Cardiac muscle cell (in vitro differentiated cells and primary cell): ENCODE measurements around the gene ATP5PO. TPM values are rescaled to one million over a fixed set of nuclear protein-coding genes. Genes with fewer than 3 reads are reported as not detected.

Experiments used
- DNase-seq, 2 donors: peaks; one replicate each; pipeline versions ENCODE4 v3.0.0 to v3.0.0-alpha.2; 2010 to 2017; ENCODE audit warnings: low read depth in 1 of 2, low spot score in 1 of 2
- H3K27ac ChIP-seq: fragments of 200-600 bp; sonication (generic); 2 replicates; pipeline ENCODE4 v1.5.1; 2016
- H3K27me3 ChIP-seq: fragments of 200-600 bp; sonication (generic); 2 replicates; pipeline ENCODE4 v1.6.0; 2016; ENCODE audit warnings: control low read depth
- H3K36me3 ChIP-seq: fragments of 200-600 bp; sonication (generic); 2 replicates; pipeline ENCODE4 v1.5.1; 2016; ENCODE audit warnings: control low read depth
- H3K4me1 ChIP-seq: fragments of 200-600 bp; sonication (generic); 2 replicates; pipeline ENCODE4 v1.8.1; 2017; ENCODE audit warnings: low read depth, mild to moderate bottlenecking, mixed run types
- H3K4me3 ChIP-seq: fragments of 200-600 bp; sonication (generic); 2 replicates; pipeline ENCODE4 v1.5.1; 2016; ENCODE audit warnings: mild to moderate bottlenecking
- H3K9me3 ChIP-seq: fragments of 200-600 bp; sonication (generic); 2 replicates; pipeline ENCODE4 v1.5.1; 2017; ENCODE audit warnings: low read depth, mild to moderate bottlenecking, control low read depth
- CTCF ChIP-seq: IDR thresholded peaks from 2 replicates; pipeline ENCODE4 v1.5.1; 2012; ENCODE audit warnings: low read depth, mild to moderate bottlenecking, low read length
- polyA plus RNA-seq: library from polyadenylated mRNA; unstranded; fragments of >200 nt; fragmentation: Nextera tagmentation; extraction: Ambion mirVana; gene quantifications from 2 replicates; pipeline ENCODE4 v1.2.1, GENCODE V29; 2016
- total RNA-seq: library from RNA; depleted of rRNA; stranded (reverse); fragments of >200 nt; gene quantifications from 2 replicates; pipeline ENCODE4 v1.2.3, GENCODE V29; 2016

ATP5PO gene
- total and polyA plus RNA-seq, 2 experiments from 2014 or later, result 251 to 1,053 TPM

- DNase-seq, result no peak
- H3K4me1 ChIP-seq, result no peaks in the 10 kb centered on the region
- H3K9me3 ChIP-seq, result no peaks in the 10 kb centered on the region
- no peak overlapping the region for H3K4me3 ChIP-seq
- H3K27ac ChIP-seq, result no peak overlapping the region
- no peak for TF ChIP-seq CTCF
- H3K36me3 ChIP-seq, result no peaks in the 10 kb centered on the region
- H3K27me3 ChIP-seq, result no peaks in the 10 kb centered on the region
Observed at GRCh38 chr21:33881689-33882440, 33.7 kb downstream of the ATP5PO start.

GRCh38 chr21:33880626-33881025 lies 35.0 kb downstream of the ATP5PO start:
- Histone ChIP-seq H3K4me1 (no peaks in the 10 kb centered on the region), H3K27ac (no peak overlapping the region), H3K27me3 (no peaks in the 10 kb centered on the region), H3K36me3 (no peaks in the 10 kb centered on the region), H3K4me3 (no peak overlapping the region), H3K9me3 (no peaks in the 10 kb centered on the region)
- TF ChIP-seq CTCF, result no peak
- no peak for DNase-seq

- Histone ChIP-seq H3K36me3 (no peaks in the 10 kb centered on the region), H3K4me1 (no peaks in the 10 kb centered on the region), H3K27ac (no peak overlapping the region), H3K4me3 (no peak overlapping the region), H3K9me3 (no peaks in the 10 kb centered on the region), H3K27me3 (no peaks in the 10 kb centered on the region)
- TF ChIP-seq CTCF, result no peak
- no peak for DNase-seq
Observed at GRCh38 chr21:33878824-33879223, 36.8 kb downstream of the ATP5PO start.

- Histone ChIP-seq H3K27ac (no peak overlapping the region), H3K27me3 (no peaks in the 10 kb centered on the region), H3K9me3 (no peaks in the 10 kb centered on the region), H3K36me3 (no peaks in the 10 kb centered on the region), H3K4me1 (no peaks in the 10 kb centered on the region), H3K4me3 (no peak overlapping the region)
- no peak for DNase-seq
- TF ChIP-seq CTCF, result no peak
Observed at GRCh38 chr21:33875026-33875695, 40.4 kb downstream of the ATP5PO start.

- no peaks in the 10 kb centered on the region for H3K36me3 ChIP-seq
- no peak overlapping the region for H3K4me3 ChIP-seq
Observed at GRCh38 chr21:33874161-33874560, 41.4 kb downstream of the ATP5PO start.

More at GRCh38 chr21:33874161-33874560, 41.4 kb downstream of the ATP5PO start:
- Histone ChIP-seq H3K9me3 (no peaks in the 10 kb centered on the region), H3K4me1 (no peaks in the 10 kb centered on the region), H3K27ac (no peak overlapping the region), H3K27me3 (no peaks in the 10 kb centered on the region)
- no peak for DNase-seq
- no peak for TF ChIP-seq CTCF
